ENCODE results near the gene SELENOP. TPM values are rescaled to one million over a fixed set of nuclear protein-coding genes. Genes with fewer than 3 reads are reported as not detected.

SELENOP gene
- total and polyA plus RNA-seq, 2 donors (not counting 3 experiments of a cell fraction or from before 2014, with no cell fraction given), result 0.22 to 1.5 TPM

DNA sequence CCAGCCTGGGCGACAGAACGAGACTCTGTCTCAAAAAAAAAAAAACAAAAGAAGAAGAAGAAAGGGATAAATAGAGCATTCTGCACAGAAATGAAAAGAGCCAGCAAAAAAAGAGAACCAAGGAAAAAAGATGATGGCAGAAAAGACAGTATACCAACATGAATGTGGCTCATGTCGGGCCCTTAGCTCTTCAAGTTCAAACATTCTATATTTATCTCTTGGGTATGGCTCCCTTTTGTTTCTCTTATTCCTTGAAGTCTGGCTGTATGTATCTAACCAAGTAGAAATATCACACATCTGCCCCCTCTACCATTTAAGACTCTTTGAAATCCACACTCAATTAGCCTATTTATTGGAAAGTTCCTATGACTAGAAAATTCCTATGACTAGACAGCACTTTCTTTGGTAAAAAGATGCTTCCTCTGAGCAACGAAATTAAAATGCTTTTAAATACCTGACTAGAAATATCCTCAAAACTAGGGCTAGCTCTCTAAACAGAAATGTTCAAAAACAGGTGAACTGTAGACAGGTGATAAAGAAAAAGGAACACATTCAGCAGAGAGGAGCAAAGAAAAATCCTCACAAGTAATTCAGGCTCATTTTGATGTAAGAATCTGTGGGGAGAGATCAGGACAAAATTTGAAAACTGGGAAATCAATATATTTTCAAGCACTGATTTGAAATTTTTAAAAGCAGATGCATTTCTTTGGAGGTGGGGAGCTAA lies 2.6 kb downstream of the SELENOP start:
- H3K27ac ChIP-seq (ENCODE audit: insufficient read depth, low read depth, low read length), result no peak overlapping the region
- TF ChIP-seq CTCF (IDR thresholded peaks at IDR 0.05; ENCODE audit: extremely low read depth in 1 of 2, insufficient read depth in 1 of 2, low read depth in 1 of 2, low read length in 2 of 2) (no peak), GATA2 (IDR thresholded peaks at IDR 0.05; ENCODE audit: insufficient read depth, insufficient read length, low read depth, low read length) (no peak), EZH2 (IDR thresholded peaks at IDR 0.05; ENCODE audit: borderline replicate concordance, low read depth, low read length, severe bottlenecking) (no peak)
- no peak overlapping the region for H3K9ac ChIP-seq (replicated peaks; ENCODE audit: extremely low read depth, insufficient read depth, low read length)
- no peaks in the 10 kb centered on the region for H3K9me3 ChIP-seq (replicated peaks; ENCODE audit: control insufficient read depth, insufficient read depth, low read length)
- BruUV-seq (replicated peaks), result no TSS peak
- no peaks in the 10 kb centered on the region for H3K9me1 ChIP-seq (replicated peaks; ENCODE audit: control insufficient read depth, extremely low read depth, insufficient read depth, low read length)
- FAIRE-seq (no peak), DNase-seq (ENCODE audit: low read depth, low spot score) (no peak)
- H3K4me2 ChIP-seq (ENCODE audit: insufficient read depth, low read length), result no peak overlapping the region
- no peaks in the 10 kb centered on the region for H3K27me3 ChIP-seq (ENCODE audit: control insufficient read depth in 2 of 2, insufficient read depth in 2 of 2, low read length in 2 of 2)
- CTCF ChIA-PET, result no interaction called here
- no peaks in the 10 kb centered on the region for H4K20me1 ChIP-seq (replicated peaks; ENCODE audit: control insufficient read depth, extremely low read depth, insufficient read depth, low read length)
- POLR2A ChIA-PET, result no interaction called here
- intact Hi-C loops (cut with micrococcal nuclease) (no loop called here), dilution Hi-C loops (cut with MboI; ENCODE audit: extremely low pct_ligation_motif_present, low sequenced_read_pairs) (no loop called here)
- no peaks in the 10 kb centered on the region for H3K36me3 ChIP-seq (ENCODE audit: control insufficient read depth in 2 of 2, extremely low read depth in 1 of 2, insufficient read depth in 2 of 2, low read length in 2 of 2)
- no peak overlapping the region for H2AFZ ChIP-seq (ENCODE audit: low read depth, low read length)
- H3K79me2 ChIP-seq (ENCODE audit: control insufficient read depth, insufficient read depth, low read length), result no peaks in the 10 kb centered on the region
- no peaks in the 10 kb centered on the region for H3K4me1 ChIP-seq (ENCODE audit: control insufficient read depth, extremely low read depth, insufficient read depth, low read length)
- no peak overlapping the region for H3K4me3 ChIP-seq (replicated peaks in 1 of 3; ENCODE audit: insufficient read depth in 1 of 3, low read depth in 1 of 3, low read length in 3 of 3)

GRCh38 chr5:42807722-42808447 lies 3.8 kb downstream of the SELENOP start:
- no peak overlapping the region for H3K9ac ChIP-seq (replicated peaks; ENCODE audit: extremely low read depth, insufficient read depth, low read length)
- FAIRE-seq (no peak), DNase-seq (ENCODE audit: low read depth, low spot score) (no peak)
- BruUV-seq (replicated peaks), result no TSS peak
- POLR2A ChIA-PET, result no interaction called here
- no peak overlapping the region for H3K4me3 ChIP-seq (replicated peaks in 1 of 3; ENCODE audit: insufficient read depth in 1 of 3, low read depth in 1 of 3, low read length in 3 of 3)
- H3K4me1 ChIP-seq (ENCODE audit: control insufficient read depth, extremely low read depth, insufficient read depth, low read length), result no peaks in the 10 kb centered on the region
- no peaks in the 10 kb centered on the region for H3K9me3 ChIP-seq (replicated peaks; ENCODE audit: control insufficient read depth, insufficient read depth, low read length)
- H3K9me1 ChIP-seq (replicated peaks; ENCODE audit: control insufficient read depth, extremely low read depth, insufficient read depth, low read length), result no peaks in the 10 kb centered on the region
- H3K79me2 ChIP-seq (ENCODE audit: control insufficient read depth, insufficient read depth, low read length), result no peaks in the 10 kb centered on the region
- dilution Hi-C loops (cut with MboI; ENCODE audit: extremely low pct_ligation_motif_present, low sequenced_read_pairs) (no loop called here), intact Hi-C loops (cut with micrococcal nuclease) (no loop called here)
- H2AFZ ChIP-seq (ENCODE audit: low read depth, low read length), result no peak overlapping the region
- no peaks in the 10 kb centered on the region for H4K20me1 ChIP-seq (replicated peaks; ENCODE audit: control insufficient read depth, extremely low read depth, insufficient read depth, low read length)
- no peaks in the 10 kb centered on the region for H3K27me3 ChIP-seq (ENCODE audit: control insufficient read depth in 2 of 2, insufficient read depth in 2 of 2, low read length in 2 of 2)
- TF ChIP-seq MYC (IDR thresholded peaks at IDR 0.05; ENCODE audit: low read depth, low read length), result no peak
- no peak for TF ChIP-seq CTCF (IDR thresholded peaks at IDR 0.05; ENCODE audit: extremely low read depth in 1 of 2, insufficient read depth in 1 of 2, low read depth in 1 of 2, low read length in 2 of 2)
- TF ChIP-seq EZH2 (IDR thresholded peaks at IDR 0.05; ENCODE audit: borderline replicate concordance, low read depth, low read length, severe bottlenecking), result no peak
- TF ChIP-seq MAX (IDR thresholded peaks at IDR 0.05; ENCODE audit: insufficient read depth, insufficient read length), result no peak
- TF ChIP-seq JUN (IDR thresholded peaks at IDR 0.05; ENCODE audit: borderline replicate concordance, insufficient read depth, insufficient read length, low read depth), result no peak
- TF ChIP-seq GATA2 (IDR thresholded peaks at IDR 0.05; ENCODE audit: insufficient read depth, insufficient read length, low read depth, low read length), result no peak
- no peak for TF ChIP-seq FOS (IDR thresholded peaks at IDR 0.05; ENCODE audit: borderline replicate concordance, insufficient read depth, low read length)
- no peak for TF ChIP-seq POLR2A (IDR thresholded peaks at IDR 0.05; ENCODE audit: low read depth, low read length)
- no peak for TF ChIP-seq POLR2AphosphoS5 (IDR thresholded peaks at IDR 0.05; ENCODE audit: insufficient read depth, low read depth, low read length)
- no peak overlapping the region for H3K27ac ChIP-seq (ENCODE audit: insufficient read depth, low read depth, low read length)
- no peaks in the 10 kb centered on the region for H3K36me3 ChIP-seq (ENCODE audit: control insufficient read depth in 2 of 2, extremely low read depth in 1 of 2, insufficient read depth in 2 of 2, low read length in 2 of 2)
- CTCF ChIA-PET, result no interaction called here
- H3K4me2 ChIP-seq (ENCODE audit: insufficient read depth, low read length), result no peak overlapping the region

All from endothelial cell of umbilical vein (primary cell).